ENCODE data around the gene UBE2Q2.

UBE2Q2 gene

DNA sequence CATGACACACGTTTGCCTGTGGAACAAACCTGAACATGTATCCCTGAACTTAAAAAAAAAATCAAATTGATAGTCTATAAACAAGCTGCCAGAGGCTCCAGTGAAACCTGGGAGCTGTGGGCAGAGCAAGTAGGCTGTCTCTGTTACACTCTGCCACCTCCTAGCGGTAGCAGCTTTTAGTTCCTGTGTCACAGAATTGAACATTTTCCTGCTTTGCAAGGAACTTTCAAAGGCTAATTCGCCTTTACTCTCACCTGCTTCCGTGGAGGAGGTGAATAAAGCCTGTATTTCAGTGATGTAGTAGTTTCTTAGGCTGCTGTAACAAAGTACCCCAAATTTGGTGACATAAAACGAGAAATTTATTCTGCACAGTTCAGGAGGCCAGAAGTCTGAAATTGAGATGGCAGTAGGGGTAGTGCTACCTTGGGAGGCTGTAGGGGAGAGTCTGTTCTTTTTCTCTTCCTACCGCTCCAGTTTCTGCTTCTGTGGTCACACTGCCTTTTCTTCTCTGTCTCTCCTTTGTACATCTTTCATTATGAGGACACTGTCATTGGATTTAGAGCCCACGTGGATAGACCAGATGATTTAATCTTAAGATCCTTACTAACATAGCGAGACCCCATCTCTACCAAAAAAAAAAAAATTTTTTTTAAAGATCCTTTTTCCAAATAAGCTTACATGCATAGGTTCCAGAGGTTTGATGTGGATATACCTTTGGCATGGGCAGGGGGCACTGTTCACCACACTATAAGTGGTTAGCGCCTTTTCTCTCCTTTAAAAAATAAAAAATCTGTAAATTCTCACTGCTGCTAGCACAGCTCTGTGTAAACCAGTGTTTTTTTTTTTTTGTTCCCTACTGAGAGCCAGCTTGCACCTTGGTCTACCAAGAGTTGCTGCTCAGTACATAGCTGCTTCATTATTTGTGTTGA is 85.7 kb downstream of the UBE2Q2 start:
- ATAC-seq, result no peak

DNA sequence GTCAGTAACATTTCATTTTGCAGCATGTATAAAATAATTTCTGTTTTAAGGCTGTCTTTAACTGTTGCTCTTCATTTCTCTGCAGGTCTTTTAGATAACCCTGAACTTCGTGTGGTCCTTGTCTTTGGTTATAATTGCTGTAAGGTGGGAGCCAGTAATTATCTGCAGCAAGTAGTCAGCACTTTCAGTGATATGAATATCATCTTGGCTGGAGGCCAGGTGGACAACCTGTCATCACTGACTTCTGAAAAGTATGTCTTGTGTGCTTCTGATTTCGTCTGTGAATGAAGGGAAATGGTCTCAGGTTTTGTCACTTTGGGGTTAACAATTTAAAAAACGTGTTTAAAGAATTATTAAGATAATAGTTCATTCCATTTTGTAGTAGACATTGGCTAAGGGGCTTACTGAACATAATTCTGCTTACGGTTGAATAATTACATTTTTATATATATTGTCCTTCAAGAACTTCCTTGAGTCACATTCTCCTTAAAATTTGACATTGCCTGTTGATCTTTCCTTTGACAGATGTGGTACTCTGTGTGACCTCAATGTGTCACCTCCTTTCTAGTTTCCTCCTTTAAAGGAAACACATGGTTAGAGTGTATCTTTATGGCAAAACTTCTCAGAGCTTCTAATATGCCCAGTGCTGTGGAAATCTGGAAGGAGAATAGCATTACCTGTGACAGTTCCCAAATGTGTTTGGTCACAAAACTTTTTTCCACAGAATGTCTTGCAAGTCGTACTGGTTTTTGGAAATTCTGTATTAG is 86.7 kb downstream of the UBE2Q2 start:
- no peak for ATAC-seq

DNA sequence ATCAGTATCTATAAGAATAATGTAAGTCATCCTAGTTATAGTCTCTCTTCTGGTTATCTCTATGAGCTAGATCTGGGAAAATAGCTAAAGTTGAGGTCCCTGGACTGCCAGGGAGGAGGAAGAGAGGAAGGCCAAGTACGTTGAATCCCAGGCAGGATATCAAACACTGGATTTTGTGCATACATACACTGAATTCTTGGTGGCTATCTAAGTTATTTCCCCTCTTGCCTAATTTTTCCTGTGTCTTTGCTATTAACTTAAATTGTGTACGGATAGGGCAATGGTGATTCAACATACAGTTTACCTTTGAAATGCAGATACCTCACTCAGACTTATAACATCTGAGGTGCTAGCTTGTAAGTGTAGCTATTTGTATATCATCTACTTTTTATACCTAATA is 87.6 kb downstream of the UBE2Q2 start:
- ATAC-seq, result no peak

DNA sequence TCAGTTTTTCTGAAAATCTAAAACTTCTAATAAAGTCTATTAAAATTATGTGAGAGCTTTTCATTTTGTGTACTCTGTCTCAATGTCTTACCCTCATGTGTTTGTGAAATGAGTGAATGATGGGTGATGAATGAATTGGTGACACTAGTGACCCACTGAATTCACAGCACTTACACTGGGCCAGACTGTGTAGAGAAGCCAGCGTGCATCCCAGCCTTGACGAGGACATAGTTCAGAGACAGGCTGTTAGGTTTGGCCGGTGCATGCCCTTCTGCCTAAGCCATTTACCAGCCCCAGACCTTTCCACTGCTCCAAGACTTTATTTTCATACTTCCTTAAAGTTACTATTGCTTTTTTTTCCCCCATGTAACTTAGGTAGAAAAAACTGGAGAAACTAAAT is 99.2 kb downstream of the UBE2Q2 start:
- ATAC-seq, result no peak

DNA sequence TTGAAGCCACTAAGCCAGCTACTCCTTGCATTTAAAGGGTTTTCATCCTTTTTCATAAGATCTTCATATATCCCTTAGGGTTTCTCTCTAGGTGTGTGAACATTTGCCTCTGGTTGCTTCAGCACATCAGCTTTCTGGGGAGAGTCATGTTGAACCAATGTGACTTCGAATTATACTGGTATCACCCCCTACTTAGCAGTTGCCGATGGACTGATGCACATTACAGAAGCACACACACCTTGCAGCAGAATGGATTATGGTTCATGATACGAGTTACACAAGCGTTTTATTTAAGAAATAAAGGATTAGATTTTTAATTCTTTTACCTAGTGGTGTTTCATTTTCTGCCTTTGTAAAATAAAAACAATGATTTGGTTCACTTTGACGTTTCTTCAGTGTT is 100.0 kb downstream of the UBE2Q2 start:
- ATAC-seq, result no peak

DNA sequence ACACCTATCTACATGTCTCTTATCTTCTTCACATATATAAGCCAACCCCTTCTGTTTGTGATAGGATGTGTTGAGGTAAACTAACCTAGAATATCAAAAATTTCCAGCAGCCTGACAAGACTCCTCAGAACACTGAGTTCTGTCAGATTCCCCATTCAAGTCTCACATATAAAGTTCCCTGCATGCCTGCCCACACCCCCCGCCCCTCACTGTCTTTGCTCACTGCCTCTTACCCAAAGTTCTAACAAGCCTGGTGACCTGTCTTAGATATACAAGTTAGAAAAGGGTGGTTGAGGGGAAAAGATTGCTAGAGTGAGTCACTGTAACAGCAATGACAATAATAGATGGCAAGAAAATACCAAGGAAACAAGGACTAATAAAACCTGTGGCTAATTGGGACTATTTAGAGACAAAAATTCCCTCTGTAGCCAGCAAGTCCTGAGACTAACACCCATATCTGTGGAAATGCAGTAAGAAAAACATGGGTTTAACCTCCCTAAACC is 100.5 kb downstream of the UBE2Q2 start:
- ATAC-seq, result no peak

DNA sequence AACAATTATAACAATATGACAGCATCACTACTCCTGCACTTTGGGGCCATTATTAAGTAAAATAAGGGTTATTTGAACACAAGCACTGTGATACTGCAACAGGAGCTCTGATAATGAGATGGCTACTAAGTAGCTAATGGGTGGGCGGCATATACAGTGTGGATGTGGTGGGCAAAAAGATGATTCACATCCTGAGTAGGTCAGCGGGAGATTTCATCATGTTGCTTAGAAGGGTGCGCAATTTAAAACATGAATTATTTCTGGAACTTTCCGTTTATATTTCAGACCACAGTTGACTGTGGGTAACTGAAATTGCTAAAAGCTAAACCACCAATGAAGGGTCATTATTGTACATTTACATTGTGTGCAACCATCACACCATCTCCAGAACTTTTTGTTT is 102.7 kb downstream of the UBE2Q2 start:
- no peak for ATAC-seq

DNA sequence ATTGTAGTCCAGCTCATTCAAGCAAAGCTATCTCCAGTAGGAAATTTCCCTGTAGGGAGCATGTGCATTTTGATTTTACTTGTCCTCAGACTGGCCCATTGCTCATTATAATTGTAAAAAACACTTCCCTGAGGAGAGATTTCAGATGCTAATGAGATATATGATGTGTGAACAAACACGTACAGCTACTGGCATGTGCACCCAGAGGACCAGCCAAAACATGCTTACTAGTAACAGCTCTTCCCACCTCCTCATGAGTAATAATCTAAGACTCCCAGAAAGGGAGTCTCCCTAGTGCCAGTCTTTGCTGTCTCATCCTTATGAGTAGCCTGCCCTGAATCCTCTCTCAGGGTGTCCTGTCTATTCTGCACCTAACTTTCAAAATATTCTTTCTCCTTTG is 103.8 kb downstream of the UBE2Q2 start:
- no peak for ATAC-seq

DNA sequence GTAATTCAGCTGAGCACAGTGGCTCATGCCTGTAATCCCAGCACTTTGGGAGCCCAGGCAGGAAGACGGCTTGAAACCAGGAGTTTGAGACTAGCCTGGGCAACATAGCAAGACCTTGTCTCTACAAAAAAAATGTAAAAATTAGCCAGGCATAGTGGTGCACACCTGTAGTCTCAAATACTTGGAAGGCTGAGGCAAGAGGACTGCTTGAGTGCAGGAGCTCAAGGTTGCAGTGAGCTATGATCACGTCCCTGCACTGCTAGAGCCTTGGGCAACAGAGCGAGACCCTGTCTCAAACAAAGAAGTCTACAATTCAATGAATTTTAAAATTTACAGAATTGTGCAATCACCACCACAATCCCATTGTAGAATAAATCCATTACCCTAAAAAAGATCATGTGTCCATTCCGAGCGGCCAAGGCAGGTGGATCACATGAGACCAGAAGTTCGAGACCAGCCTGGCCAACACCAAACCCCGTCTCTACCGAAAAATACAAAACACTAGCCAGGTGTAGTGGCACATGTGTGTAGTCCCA is 105.6 kb downstream of the UBE2Q2 start:
- no peak for ATAC-seq
